Natural killer cell treated with Interleukin-12 subunit alpha and Interleukin-12 subunit beta and Interleukin-15 and Interleukin-18, amount 100 ng/mL, for 72 hours (primary cell): ENCODE measurements around the gene SELENOW. TPM values are rescaled to one million over a fixed set of nuclear protein-coding genes. Genes with fewer than 3 reads are reported as not detected.
"Not testable (repeated sequence)": the region's sequence is repeated elsewhere in the genome, so short reads cannot be mapped to it uniquely, and the experiment has no call there.

Experiments used
- ATAC-seq, 2 donors: fragments of 150-1000 bp; cut with Tn5 transposase in 1 of 2; sonication (Bioruptor Pico), chemical (Tn5 transposase) in 1 of 2; 2 replicates each; pipeline ENCODE4 v1.10.0; 2021
- DNase-seq: peaks from one replicate; pipeline ENCODE4 v3.0.0; 2022; ENCODE audit warnings: low spot score
- H3K27ac Mint-ChIP-seq, 2 donors: 1 replicate in 1 of 2; 2 replicates in 1 of 2; pipeline ENCODE4 v1.8.0; 2022; ENCODE audit warnings: mixed read lengths in 2 of 2, mild to moderate bottlenecking in 1 of 2, moderate library complexity in 1 of 2
- H3K27me3 Mint-ChIP-seq, 2 donors: 1 replicate in 1 of 2; 2 replicates in 1 of 2; pipeline ENCODE4 v1.8.0; 2022; ENCODE audit warnings: mixed read lengths in 2 of 2
- H3K36me3 Mint-ChIP-seq: one replicate; pipeline ENCODE4 v1.8.0; 2022; ENCODE audit warnings: mixed read lengths
- H3K4me1 Mint-ChIP-seq, 2 donors: 1 replicate in 1 of 2; 2 replicates in 1 of 2; pipeline ENCODE4 v1.8.0; 2022; ENCODE audit warnings: low read depth in 2 of 2, mixed read lengths in 2 of 2, mild to moderate bottlenecking in 1 of 2
- H3K4me3 Mint-ChIP-seq: one replicate; pipeline ENCODE4 v1.8.0; 2022; ENCODE audit warnings: mixed read lengths
- H3K9me3 Mint-ChIP-seq: 2 replicates; pipeline ENCODE4 v1.8.0; 2022; ENCODE audit warnings: mixed read lengths
- total RNA-seq, 2 donors: library from RNA; stranded (reverse); gene quantifications; one replicate each; pipeline ENCODE4 v1.2.3, GENCODE V29; 2022

Gene SELENOW
- total RNA-seq, 2 donors from 2014 or later = 68.9 to 118 TPM

DNA sequence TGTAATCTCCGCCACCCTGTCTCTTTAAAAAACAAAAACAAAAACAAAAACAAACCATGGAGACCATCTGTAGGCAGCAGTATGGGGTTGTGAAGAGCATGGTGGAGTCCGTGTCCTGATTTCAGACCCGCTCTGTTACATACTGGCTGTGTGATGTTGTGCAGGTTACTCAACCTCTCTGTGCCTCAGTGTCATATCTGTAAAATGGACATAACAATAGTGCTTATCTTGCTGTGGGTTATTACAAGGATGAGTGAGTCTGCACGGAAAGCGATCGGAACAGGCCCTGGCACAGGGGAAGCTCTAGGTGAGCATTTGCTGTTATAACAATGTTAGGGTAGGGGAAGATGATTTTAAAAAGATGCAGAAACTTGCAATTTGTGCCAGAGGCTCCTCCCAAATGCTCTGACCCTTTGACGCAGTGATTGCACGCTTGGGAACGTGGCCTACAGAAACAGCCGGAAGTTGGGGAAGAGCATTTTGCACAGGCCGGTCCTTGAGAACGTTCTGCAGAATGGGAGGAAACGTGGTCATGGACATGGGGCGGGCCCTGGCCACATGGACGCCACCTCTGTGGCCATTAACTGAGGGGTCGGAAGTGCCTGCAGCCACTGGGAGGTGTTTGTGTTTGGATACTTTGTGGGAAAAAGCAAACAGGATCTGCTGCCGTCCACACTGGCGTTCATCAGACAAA is 15.7 kb upstream of the SELENOW start:
- ATAC-seq = no peak
- Mint-ChIP-seq H3K27me3 (no peaks in the 10 kb centered on the region), H3K36me3 (peaks cover 10% of the 10 kb centered on the region), H3K4me1 (peaks cover 4% of the 10 kb centered on the region in 2 donors), H3K27ac (no peak overlapping the region), H3K4me3 (no peak overlapping the region), H3K9me3 (no peaks in the 10 kb centered on the region)
- DNase-seq = peak; percentile 26

DNA sequence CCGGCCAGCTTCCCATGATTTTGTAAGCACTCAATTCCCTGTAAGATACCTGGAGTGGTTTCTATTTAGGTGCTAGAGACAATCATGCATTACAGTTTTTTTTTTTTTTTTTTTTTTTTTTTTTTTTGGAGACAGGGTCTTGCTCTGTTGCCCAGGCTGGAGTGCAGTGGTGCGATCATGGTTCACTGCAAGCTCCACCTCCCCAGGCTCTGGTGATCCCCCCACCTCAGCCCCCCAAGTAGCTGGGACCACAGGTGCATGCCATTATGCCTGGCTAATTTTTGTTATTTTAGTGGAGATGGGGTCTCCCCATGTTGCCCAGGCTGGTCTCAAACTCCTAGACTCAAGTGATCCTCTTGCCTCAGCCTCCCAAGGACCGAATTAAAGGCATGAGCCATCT is 13.8 kb upstream of the SELENOW start:
- H3K36me3 Mint-ChIP-seq, H3K4me1 Mint-ChIP-seq, H3K9me3 Mint-ChIP-seq, H3K4me3 Mint-ChIP-seq, DNase-seq, ATAC-seq, H3K27ac Mint-ChIP-seq, H3K27me3 Mint-ChIP-seq: not testable (repeated sequence)

DNA sequence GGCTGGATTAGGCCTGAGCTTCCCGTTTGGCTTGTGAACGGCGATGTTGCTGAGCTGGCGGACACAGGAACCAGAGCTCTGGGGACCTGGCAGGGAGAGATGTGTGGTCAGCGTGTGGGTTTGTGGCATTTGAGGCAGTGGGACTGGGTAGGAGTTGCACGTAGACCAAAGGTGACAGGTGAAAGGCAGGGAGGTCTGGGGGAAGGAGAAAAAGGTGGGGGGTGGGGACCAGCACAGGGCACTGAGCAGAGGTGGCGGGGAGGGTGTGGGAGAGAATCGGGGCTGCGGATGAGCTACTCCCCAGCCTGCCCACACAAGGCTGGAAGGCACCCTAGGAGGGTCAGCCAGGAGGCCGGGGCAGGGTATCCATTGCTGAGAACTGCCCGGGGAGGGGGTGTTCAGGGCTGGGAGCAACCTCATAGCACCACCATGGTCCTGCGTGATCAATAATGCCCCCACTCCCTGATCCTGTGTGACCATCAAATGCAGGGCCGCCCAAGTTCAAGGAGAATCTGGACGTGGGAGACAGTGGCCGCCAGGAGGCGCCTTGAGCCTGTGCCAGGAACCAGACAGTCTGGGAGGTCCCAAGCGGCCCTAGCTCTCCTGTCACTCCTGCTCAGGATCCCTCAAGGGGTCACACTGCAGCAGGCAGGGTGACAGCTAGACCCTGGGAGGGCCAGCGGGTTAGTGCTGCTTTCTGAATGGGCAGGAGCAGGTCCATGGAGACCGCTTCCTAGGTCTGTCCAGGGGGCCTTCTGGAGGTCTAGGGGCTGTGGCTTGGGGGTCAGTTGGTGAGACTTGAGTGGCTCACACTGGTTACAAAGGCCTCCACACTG is 12.8 kb upstream of the SELENOW start:
- ATAC-seq (peak; percentile 51 to 73), DNase-seq (peak; percentile 63)
- no peak overlapping the region for H3K27ac Mint-ChIP-seq
- no peak overlapping the region for H3K4me3 Mint-ChIP-seq
- no peaks in the 10 kb centered on the region for H3K36me3 Mint-ChIP-seq
- peaks cover 4% of the 10 kb centered on the region in 2 donors for H3K4me1 Mint-ChIP-seq
- H3K27me3 Mint-ChIP-seq = peaks cover 0 to 9% of the 10 kb centered on the region in 2 donors
- H3K9me3 Mint-ChIP-seq = no peaks in the 10 kb centered on the region

DNA sequence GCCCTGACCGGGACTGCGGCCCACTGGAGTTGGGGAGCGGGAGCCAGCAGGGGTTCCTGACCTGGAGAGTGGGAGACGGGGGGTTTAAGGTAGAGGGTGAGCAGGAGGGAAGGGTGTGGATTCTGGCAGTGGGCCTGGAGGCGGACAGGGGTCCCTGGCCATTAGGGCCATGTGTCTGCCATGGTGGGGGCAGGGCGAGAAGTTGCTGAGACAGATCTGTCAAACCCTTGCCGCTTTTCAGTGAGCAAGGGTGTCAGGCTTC is 12.2 kb upstream of the SELENOW start:
- DNase-seq (peak; percentile 22), ATAC-seq (no peak)
- Mint-ChIP-seq H3K27ac (no peak overlapping the region), H3K36me3 (no peaks in the 10 kb centered on the region), H3K4me3 (no peak overlapping the region), H3K4me1 (peaks cover 4% of the 10 kb centered on the region in 2 donors), H3K9me3 (no peaks in the 10 kb centered on the region), H3K27me3 (peaks cover 0 to 9% of the 10 kb centered on the region in 2 donors)

DNA sequence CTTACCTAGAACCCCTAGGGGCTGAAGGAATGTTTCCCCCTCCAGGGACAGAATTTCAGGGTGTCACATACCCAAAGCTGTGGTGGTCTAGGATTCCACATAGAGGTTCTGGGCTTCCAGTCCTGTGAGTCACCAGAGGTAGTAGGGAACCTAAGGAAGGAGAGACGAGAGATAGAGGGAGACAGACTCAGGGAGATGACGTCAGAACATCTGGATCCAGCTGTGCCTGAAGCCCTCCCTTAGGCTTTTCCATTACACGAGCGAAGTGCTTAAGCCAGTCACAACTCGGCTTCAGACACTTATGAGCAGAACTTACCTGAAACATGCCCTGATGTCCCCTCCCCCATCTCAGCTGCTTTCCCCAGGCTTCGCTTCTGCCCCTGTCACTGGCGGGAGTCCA is 11.8 kb upstream of the SELENOW start:
- H3K27ac Mint-ChIP-seq = no peak overlapping the region
- DNase-seq = peak; percentile 47
- H3K9me3 Mint-ChIP-seq = no peaks in the 10 kb centered on the region
- ATAC-seq = peak in 1 of 2 donors; percentile 7
- peaks cover 4% of the 10 kb centered on the region in 2 donors for H3K4me1 Mint-ChIP-seq
- peaks cover 0 to 9% of the 10 kb centered on the region in 2 donors for H3K27me3 Mint-ChIP-seq
- no peak overlapping the region for H3K4me3 Mint-ChIP-seq
- H3K36me3 Mint-ChIP-seq = no peaks in the 10 kb centered on the region

- Mint-ChIP-seq H3K4me1 (peaks cover 4% of the 10 kb centered on the region in 2 donors), H3K27ac (no peak overlapping the region), H3K36me3 (no peaks in the 10 kb centered on the region), H3K27me3 (peaks cover 0 to 9% of the 10 kb centered on the region in 2 donors), H3K9me3 (no peaks in the 10 kb centered on the region), H3K4me3 (no peak overlapping the region)
- DNase-seq (no peak), ATAC-seq (no peak)
These were observed 11.2 kb upstream of the SELENOW start for GRCh38 chr19:47767349-47767748.

DNA sequence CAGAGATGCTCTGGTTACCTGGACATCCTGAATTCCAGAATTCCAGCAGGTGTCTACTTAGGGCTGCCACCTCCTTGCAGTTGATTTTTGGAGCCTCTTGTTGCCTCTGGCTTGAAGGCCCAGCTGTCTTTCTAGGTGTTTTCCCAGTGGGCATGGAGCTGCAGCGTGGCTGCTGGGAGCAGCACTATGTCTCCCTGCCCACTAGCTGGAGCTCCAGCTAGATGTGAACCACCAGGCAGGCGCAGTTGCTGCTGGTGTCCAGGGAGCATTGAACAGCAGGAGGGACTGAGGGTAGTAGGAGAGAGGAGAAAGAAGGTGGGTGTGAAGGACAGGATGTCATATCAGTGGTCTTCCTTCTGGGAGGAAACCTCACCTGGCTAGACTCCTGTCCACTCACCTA is 9.9 kb upstream of the SELENOW start:
- Mint-ChIP-seq H3K4me1 (peaks cover 4% of the 10 kb centered on the region in 2 donors), H3K9me3 (no peaks in the 10 kb centered on the region), H3K27me3 (peaks cover 0 to 9% of the 10 kb centered on the region in 2 donors), H3K36me3 (no peaks in the 10 kb centered on the region), H3K27ac (no peak overlapping the region), H3K4me3 (no peak overlapping the region)
- ATAC-seq = no peak
- DNase-seq = no peak

- H3K27ac Mint-ChIP-seq = no peak overlapping the region
- DNase-seq (no peak), ATAC-seq (no peak)
- no peaks in the 10 kb centered on the region for H3K36me3 Mint-ChIP-seq
- H3K9me3 Mint-ChIP-seq = no peaks in the 10 kb centered on the region
- no peak overlapping the region for H3K4me3 Mint-ChIP-seq
- H3K4me1 Mint-ChIP-seq = peaks cover 4% of the 10 kb centered on the region in 2 donors
- H3K27me3 Mint-ChIP-seq = peaks cover 0 to 9% of the 10 kb centered on the region in 2 donors
These were observed 9.0 kb upstream of the SELENOW start for GRCh38 chr19:47769534-47769933.

- not testable (repeated sequence) for DNase-seq, H3K27me3 Mint-ChIP-seq, ATAC-seq, H3K9me3 Mint-ChIP-seq, H3K36me3 Mint-ChIP-seq, H3K4me3 Mint-ChIP-seq, H3K27ac Mint-ChIP-seq, H3K4me1 Mint-ChIP-seq
These were observed 7.2 kb upstream of the SELENOW start for GRCh38 chr19:47771291-47771690.

DNA sequence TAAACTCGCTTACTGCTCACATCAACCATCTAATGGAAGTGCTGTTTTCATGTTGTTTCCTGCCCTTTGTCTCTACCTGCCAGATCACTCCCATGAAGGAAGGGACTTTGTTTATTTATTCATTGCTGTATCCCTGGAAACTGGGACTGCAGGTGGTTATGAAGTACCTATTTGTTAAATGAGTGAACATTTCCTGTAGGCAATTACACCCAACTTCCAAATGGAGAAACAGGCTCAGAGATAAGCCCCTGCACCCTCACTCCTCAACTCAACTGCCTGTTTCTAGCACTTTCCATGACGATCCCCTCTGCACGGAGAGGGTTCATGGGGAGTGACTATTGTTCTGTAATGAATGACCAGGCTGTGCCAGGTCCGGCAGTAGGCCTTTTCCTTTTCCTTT is 1.9 kb upstream of the SELENOW start:
- Mint-ChIP-seq H3K27me3 (no peaks in the 10 kb centered on the region), H3K4me1 (peaks cover 22 to 24% of the 10 kb centered on the region in 2 donors), H3K36me3 (peaks cover 4% of the 10 kb centered on the region), H3K4me3 (no peak overlapping the region), H3K27ac (no peak overlapping the region), H3K9me3 (no peaks in the 10 kb centered on the region)
- ATAC-seq (no peak), DNase-seq (no peak)

DNA sequence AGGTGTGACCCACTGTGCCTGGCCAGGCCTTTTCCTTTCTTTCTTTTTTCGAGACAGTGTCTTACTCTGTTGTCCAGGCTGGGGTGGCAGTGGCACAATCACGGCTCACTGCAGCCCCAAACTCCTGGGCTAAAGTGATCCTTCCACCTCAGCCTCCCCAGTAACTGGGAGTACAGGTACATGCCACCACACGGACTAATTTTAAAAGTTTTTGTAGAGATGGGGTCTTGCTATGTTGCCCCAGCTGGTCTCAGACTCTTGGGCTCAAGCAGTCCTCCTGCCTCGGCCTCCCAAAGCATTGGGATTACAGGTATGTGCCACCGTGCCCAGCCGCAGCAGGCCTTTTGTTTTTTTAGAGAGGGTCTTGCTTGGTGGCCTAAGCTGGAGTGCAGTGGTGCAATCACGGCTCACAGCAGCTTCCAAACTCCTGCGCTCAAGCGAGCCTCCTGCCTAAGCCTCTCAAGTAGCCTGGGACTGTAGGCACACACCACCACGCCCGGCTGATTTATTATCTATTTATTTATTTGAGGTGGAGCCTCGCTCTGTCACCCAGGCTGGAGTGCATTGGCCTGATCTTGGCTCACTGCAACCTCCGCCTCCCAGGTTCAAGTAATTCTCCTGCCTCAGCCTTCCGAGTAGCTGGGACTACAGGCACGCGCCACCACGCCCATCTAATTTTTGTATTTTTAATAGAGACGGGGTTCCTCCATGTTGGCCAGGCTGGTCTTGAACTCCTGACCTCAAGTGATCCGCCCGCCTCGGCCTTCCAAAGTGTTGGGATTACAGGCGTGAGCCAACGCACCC is 1.1 kb upstream of the SELENOW start:
- H3K36me3 Mint-ChIP-seq, DNase-seq, H3K9me3 Mint-ChIP-seq, H3K27me3 Mint-ChIP-seq, ATAC-seq: not testable (repeated sequence)
- peak overlapping the region; percentile 88 to 96 for H3K27ac Mint-ChIP-seq
- H3K4me1 Mint-ChIP-seq = peaks cover 25 to 27% of the 10 kb centered on the region in 2 donors
- H3K4me3 Mint-ChIP-seq = peak overlapping the region; percentile 98

DNA sequence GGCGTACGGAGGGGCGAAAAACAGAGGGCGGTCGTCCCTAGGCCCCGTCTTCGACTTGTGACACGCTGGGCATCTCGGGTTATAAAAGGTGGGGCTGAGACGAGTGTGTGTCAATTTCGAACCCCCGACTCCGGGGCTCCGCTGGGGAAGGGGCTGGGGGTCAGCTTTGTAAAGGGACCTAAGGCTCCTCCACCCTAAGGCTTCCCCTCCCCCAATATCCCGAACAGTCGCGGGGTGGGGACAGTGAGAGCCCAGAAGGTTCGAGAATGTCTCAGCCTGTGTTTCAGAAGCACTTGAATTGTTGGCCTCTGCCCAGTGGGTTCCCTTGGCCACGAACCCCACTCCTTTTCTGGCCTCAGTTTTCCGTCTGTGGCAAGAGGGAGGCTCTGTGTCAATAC is 450 bp downstream of the SELENOW start:
- no peaks in the 10 kb centered on the region for H3K9me3 Mint-ChIP-seq
- DNase-seq (no peak), ATAC-seq (no peak)
- H3K4me1 Mint-ChIP-seq = peaks cover 25 to 28% of the 10 kb centered on the region in 2 donors
- peak overlapping the region; percentile 88 to 96 for H3K27ac Mint-ChIP-seq
- peaks cover 7% of the 10 kb centered on the region for H3K36me3 Mint-ChIP-seq
- H3K27me3 Mint-ChIP-seq = no peaks in the 10 kb centered on the region
- H3K4me3 Mint-ChIP-seq = peak overlapping the region; percentile 98

DNA sequence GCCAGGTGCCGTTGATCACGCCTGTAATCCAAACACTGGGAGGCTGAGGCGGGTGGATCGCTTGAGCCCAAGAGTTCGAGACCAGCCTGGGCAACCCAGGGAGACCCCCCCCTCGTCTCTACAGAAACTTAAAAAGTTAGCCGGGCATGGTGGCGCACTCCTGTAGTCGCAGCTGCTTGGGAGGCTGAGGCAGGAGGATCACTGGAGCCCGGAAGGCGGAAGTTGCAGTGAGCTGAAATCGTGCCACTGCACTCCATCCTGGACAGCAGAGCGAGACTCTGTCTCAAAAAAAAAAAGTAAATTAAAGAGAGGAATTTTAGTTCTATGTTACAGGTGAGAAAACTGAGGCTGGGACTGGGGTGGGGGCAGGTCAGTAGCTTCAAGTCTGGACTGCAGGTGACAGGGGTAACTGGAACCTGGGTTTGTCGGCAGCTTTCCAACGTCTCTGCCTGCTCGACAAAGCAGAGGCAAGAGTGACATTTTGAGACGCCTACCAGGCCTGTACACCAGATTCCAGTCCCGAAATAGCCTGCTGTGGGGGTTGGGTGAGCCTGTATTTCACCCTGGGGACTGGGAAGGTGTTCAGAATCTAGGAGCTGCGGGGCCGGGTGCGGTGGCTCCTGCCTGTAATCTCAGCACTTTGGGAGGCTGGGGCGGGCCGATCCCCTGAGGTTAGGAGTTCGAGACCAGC is 1.2 kb downstream of the SELENOW start:
- Mint-ChIP-seq H3K4me3 (peak overlapping the region; percentile 98), H3K27ac (peak overlapping the region; percentile 88 to 96), H3K36me3 (peaks cover 7% of the 10 kb centered on the region), H3K9me3 (no peaks in the 10 kb centered on the region), H3K27me3 (no peaks in the 10 kb centered on the region), H3K4me1 (peaks cover 25 to 28% of the 10 kb centered on the region in 2 donors)
- DNase-seq = no peak
- ATAC-seq = no peak
